ENCODE measurements around the gene ACTMAP.
A peak's percentile ranks its signal among the peaks of the same experiment; 100 is the strongest.

The ACTMAP gene

DNA sequence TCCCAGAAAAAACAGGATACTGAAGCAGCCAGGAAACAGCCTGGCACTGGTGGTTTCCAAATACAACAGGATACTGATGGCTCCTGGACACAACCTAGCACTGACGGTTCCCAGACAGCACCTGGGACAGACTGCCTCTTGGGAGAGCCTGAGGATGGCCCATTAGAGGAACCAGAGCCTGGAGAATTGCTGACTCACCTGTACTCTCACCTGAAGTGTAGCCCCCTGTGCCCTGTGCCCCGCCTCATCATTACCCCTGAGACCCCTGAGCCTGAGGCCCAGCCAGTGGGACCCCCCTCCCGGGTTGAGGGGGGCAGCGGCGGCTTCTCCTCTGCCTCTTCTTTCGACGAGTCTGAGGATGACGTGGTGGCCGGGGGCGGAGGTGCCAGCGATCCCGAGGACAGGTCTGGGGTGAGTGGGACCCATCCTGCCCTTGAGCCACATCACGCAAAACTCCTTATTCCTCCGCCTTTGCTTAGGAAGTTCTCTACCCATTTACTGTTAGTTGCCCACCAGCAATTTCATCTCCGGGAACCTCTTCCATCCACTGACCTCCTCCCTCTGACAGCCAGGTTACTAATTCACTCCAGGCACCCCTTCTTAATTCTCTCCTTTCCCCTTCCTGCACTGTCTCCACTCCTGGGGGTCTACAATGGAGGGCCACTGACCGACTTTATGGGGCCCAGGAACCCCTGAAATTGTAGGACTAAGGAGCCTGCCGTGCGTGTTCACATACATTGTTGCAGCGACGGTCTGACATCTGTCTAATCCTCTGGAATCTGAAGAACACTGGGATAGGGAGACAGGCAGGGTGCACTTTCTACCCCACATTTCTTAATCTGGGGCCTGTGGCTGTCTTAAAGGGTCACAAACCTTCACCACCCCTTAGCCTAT, 32.1 kb downstream of the ACTMAP start:
- no peak for DNase-seq (ENCODE audit: low spot score)

DNA sequence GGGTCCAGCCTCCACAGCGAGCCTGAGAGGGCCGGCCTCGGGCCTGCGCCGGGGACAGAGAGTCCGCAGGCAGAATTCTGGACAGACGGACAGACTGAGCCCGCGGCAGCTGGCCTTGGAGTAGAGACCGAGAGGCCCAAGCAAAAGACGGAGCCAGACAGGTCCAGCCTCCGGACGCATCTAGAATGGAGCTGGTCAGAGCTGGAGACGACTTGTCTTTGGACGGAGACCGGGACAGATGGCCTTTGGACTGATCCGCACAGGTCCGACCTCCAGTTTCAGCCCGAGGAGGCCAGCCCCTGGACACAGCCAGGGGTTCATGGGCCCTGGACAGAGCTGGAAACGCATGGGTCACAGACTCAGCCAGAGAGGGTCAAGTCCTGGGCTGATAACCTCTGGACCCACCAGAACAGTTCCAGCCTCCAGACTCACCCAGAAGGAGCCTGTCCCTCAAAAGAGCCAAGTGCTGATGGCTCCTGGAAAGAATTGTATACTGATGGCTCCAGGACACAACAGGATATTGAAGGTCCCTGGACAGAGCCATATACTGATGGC, 32.9 kb downstream of the ACTMAP start:
- DNase-seq (ENCODE audit: low spot score) = no peak

DNA sequence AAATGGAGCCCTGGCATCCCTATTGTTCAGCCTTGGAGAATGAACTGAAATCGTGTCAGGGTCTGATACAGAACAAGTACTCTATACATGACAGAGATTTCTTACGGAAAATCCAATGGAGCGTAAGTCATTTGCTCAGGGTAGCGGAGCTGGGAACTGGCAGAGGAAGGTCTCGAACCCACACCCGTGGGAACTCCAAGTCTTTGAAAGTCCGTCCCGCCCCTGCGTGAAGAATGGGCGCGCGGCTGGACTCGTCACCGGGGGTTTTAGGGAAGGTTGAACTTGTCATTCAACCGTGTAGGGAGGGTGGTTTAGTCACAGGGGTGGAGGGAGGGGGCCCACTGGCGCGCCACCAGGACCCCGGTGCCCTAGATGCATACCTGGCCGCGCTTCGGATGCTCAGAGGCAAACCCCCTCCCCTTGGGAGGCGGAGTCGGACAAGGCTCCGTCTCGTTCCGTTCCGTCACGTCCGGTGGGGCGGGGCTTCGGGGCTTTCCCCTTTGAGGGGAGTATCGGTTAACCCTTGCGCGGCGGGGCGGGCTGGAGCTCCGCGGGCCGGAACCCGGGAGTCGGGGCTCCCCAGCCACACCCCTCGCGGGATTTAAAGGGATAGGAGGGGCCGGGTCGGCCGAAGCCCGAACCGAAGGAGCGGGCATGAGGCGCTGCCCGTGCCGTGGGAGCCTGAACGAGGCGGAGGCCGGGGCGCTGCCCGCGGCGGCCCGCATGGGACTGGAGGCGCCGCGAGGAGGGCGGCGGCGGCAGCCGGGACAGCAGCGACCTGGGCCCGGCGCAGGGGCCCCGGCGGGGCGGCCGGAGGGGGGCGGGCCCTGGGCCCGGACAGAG, 33.6 kb downstream of the ACTMAP start, which contains the start of the genes COQ8B and ITPKC:
TSS of gene COQ8B (minus strand) at position 405 of the 843 bp plus-strand sequence. CDS start 2,254 bp downstream, outside the sequence.
TSS of gene ITPKC (plus strand) at position 631 of the 843 bp plus-strand sequence. CDS start at position 655, 24 bp downstream.
- DNase-seq (ENCODE audit: low spot score) = peak; percentile 96

DNA sequence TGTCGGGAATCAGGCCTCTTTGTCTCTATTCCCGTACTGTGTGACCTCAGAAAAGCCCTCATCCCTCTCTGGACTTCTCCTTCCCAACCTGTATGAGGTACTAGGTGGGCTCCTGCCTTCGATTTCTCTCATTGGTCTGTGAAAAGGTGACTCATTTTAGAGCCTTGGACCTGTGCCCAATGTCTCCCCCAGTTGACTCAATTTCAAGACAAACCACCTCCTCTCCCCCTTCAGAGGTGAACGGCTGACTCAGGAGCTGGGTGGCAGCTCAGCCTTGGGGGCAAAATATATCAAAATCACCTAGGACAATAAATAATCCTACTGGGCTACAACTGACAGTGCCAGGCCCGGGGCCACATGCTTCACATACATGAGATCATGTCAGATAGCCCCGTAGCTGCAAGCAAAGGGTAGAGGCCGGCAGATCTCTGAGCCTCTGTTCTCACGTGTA, 34.2 kb downstream of the ACTMAP start:
- peak; percentile 49 for DNase-seq (ENCODE audit: low spot score)

DNA sequence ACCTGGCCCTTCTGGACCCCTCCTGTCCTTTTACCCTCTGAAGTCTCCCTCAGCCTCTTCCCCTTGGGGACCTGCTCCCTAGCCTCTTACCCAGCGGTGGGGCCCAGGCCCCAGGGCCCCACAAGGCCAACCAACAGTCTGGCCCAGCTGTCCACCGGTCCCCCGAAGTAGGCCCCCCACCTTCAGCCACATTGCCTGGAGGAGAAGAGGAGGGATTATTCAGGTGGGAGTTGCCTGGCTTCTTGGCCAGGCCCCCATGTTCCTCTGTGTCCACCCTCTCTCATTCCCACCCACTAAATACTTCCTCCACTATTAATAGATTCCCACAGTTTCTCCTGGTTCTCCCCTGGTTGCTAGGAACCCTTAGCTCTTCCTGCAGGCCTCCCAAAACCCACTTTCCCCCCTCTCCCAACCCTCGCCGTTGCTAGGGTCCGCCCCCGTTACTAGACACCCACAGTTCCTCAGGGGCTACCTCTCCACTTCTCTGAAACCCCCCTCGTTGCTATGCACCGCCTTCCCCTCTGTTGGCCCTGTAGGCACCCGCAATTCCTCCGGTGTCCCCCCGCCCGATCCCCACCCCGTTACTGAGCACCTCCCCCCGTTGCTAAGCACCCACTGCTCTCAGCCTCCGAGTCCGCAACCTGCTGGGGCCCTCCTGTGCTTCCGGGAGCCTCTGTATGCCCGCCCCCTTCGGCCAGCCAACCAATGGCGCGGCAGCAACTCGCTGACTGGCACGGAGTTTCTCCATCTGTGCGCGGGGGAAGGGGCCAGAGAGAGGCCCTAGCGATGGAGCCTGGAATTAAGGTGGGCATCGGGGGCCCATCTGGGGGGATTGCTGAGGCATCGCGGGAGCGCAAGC, 35.6 kb downstream of the ACTMAP start:
- DNase-seq (ENCODE audit: low spot score) = peak; percentile 81

DNA sequence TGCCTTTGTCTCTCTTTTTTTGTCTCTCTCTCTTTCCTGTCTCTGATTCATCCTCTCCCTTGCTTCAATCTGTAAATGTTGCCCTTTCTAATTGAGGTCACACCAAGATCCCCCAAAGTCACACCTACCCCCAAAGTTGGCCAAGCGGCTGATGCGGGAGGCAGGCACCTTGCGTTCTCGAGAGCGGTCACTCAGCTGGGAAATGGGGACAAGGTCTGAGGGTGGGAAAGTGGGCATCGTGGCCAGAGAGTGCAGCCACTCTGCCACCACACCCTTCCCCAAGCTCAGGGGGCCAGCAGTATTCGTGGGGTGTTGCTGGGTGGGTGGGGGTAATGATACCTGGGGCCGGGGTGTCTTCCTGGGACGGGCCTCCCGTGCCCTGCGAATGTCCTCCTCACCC, 36.3 kb downstream of the ACTMAP start:
- no peak for DNase-seq (ENCODE audit: low spot score)

DNA sequence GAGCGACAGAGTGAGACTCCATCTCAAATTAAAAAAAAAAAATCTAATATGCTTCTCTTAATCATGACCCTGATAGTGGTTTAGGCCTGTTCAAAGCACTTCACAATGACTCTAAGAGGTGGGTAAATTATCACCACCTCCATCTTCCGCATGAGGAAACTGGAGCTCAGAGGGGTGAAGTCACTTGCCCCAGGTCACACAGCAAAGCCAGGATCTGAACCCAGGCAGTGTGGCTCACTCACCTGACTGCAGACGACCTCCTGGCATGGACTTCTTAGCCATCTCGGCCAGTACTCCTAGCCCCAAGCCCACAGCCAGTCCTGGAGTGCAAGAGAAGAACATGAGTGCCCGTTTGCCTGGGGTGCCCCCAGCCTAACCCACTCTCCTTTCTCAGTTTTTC, 40.5 kb downstream of the ACTMAP start:
- no peak for DNase-seq (ENCODE audit: low spot score)

DNA sequence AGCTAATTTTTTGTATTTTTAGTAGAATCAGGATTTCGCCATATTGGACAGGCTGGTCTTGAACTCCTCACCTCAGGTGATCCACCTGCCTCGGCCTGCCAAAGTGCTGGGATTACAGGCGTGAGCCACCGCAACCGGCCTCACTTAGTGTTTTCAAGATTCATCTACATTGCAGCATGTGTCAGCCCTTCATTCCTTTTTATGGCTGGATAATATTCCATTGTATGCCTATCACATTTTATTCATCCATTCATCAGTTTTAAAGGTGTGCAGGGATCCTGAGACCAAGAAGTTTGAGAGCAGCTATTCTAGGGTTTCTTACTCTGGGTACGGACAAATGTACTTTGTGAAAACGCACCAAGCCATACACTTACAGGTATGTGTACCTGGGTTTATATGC, 42.7 kb downstream of the ACTMAP start:
- DNase-seq (ENCODE audit: low spot score) = no peak

DNA sequence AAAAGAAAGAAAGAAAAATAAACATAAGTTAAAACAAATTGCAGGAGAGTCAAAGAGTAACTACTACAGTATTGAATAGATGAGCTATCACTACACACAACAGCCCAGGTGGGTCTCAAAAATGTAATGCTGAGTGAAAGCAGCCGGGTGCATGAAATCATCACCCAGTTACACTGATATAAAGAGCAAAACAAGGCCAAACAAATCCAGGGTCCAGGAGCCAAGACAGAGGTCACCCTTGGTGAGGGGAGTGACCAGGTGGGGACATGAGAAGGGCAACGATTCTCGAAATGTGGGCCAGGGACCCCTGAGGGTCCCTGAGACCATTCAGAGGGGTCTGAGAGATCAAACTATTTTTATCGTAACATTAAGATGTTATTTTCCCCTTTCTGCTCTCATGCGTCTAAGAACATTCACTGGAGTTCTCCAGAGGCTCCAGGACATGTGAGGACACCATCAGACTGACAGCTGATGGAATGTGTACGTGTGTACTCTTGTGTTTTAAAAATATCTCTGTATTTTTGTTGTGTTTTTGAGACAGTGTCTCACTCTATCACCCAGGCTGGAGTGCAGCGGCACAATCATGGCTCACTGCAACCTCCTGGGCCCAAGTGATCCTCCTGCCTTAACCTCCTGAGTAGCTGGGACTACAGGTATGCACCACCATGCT, 44.2 kb downstream of the ACTMAP start:
- DNase-seq (ENCODE audit: low spot score) = no peak

DNA sequence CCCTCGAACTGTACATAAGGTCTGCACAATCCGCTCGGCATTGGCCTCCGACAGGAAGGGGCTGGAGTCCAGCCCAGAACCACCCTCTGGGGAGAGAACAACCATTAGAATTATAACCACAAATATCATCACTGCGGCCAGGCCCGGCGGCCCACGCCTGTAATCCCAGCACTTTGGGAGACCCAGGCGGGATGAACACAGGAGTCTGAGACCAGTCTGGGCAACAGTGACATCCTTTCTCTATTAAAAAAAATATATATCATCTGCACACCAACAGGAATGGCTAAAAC, 45.0 kb downstream of the ACTMAP start:
- no peak for DNase-seq (ENCODE audit: low spot score)

DNA sequence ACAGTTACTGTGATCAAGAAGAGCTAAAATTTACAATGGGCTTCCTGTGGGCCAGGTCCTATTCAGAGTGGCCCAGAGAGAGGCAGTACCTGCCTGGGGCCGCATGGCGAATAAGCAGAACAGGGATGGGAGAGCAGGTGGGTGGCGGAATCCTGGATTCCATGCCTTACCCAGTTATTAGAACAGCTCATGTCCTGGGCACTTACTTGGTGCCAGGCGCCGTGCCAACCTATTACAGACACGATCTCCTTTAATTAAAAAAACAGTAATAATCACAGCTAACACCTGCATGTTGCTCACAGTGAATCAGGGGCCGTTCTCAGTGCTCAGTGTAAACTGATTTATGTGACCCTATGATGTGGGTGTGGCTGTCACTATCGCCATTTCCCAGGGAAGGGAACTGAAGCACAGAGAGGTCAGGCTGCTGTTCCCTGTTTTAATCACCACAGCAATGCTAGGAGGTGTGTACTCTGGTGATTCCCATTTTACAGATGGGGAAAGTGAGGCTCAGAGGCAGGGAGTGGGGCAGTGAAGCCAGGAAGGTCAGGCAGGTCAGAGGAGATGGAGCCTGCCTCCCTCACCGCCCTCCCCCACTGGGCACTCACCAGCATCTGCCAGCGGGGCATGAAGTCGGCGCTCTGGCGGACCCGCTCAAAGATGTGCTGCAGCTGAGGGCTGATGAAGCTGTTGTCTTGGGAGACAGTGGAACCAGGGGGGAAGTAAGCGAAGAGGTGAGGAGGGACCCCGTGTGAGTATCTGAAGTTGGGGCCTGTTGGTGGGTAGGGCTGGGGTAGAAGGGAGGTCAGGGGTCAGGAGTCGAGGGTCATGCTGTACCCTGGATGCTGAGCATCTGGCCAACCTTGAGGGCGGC, 45.6 kb downstream of the ACTMAP start:
- no peak for DNase-seq (ENCODE audit: low spot score)

DNA sequence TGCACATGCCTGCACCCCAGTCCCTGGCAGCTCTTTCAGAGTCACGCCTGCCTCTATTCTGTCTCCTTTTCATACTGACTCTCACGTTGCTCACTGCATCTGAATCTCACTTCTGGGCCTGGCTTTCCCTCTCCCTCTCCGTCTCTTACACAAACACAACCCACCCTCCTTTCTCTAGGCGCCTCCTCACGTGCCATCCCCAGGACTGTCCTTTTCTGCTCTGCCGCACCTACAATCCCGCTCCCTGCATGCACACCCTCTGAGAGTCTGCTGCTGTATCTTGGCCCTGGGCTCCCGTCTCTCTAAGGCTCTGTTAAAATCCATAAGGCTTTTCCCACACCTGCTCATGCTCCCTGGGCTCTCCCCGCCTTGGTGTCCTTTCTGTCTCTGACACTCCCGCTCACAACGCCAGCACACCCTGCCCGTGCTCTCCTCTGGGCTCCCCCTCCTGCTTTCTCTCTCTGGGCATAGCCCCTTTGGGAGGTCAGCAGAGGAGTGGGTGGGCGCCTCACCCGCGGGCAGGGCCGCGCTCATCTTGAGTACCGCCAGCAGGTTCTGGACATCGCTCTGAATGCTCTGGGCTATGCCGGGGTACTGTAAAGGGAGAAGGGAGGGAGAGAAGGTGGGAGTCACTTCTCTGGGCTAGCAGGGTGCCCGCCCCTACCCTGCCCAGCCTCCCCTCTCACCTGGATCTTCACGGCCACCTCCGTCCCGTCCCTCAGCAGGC, 47.1 kb downstream of the ACTMAP start:
- DNase-seq (ENCODE audit: low spot score) = no peak

DNA sequence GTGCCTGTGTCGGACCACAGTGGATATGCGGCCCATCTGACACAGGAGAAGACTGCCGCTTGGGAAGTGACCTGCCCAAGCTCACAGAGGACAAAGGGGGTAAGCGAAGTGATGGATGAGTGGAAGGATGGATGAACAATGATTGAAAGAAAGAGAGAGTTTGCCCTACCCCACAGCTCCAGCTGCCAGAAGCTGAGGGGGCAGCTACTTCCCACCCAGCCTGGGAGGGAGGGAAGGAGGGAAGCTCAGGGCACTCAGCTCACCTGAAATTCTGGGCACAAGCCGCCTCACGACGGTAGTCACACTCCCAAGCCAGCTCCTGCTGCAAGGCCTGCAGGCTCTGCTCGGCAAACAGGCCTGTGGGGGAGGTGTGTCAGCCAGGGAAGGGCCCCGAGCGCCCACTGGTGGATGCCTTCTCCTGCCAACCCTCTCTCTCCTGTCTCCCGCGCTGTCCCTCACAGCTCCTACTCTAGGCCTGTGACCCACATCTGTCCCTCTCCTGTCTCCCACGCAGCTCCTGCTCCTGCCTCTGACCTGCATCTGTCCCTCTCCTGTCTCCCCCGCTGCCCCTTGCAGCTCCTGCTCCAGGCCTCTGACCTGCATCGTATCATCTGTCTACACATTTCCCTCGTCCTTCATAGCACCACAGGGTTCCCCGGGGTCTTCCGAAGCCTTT, 47.8 kb downstream of the ACTMAP start:
- DNase-seq (ENCODE audit: low spot score) = no peak

DNA sequence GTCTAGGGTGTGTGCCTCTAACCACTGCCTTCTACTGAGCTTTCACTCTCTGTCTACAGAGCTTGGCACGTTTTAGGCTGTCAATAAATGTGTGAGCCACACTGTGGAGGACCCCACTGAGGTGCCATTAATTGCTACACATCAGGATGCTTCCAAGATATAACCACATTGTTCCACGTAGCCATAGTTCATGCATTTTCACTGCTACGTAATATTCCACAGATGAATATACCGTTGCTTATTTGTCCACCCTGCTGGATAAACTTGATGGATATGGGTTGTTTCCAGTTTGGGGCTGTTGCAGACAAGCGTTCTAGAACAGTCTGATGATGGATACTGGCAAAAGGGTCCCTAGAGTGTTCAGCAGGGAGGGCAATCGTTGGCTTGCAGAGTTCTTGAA, 48.5 kb downstream of the ACTMAP start:
- DNase-seq (ENCODE audit: low spot score) = no peak

DNA sequence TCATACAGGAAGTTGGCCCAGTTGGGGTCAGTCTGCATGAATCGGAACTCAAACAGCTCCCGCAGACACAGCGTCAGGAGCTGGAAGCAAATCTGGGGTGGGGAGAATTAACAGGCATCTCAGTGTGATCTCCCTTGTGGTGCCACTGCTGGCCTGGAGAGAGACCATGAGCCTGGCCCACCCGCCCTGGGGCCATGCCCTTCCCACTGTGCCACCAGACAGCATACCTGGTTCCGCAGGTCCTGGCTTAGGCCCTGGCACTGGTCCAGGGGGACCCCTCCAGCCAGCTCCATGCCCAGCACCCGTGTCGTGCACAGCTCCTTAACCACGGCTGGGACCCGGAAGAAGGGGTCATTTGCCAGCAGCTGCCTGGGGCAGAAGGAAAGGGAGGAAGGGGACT, 50.2 kb downstream of the ACTMAP start:
- no peak for DNase-seq (ENCODE audit: low spot score)

DNA sequence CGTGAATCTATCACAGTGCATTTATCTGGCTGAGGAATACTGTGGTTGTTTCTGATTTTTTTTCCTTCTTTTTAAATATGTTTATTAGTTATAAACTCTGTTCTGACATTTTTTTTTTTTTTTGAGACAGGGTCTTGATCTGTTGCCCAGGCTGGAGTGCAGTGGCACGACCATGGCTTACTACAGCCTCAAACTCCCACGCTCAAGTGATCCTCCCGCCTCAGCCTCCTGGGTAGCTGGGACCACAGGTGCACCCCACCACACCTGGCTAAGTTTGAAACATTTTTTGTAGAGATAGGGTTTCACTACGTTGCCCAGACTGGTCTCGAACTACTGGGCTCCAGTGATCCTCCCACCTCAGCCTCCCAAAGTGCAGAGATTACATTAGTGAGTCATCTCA, 53.3 kb downstream of the ACTMAP start:
- no peak for DNase-seq (ENCODE audit: low spot score)

DNA sequence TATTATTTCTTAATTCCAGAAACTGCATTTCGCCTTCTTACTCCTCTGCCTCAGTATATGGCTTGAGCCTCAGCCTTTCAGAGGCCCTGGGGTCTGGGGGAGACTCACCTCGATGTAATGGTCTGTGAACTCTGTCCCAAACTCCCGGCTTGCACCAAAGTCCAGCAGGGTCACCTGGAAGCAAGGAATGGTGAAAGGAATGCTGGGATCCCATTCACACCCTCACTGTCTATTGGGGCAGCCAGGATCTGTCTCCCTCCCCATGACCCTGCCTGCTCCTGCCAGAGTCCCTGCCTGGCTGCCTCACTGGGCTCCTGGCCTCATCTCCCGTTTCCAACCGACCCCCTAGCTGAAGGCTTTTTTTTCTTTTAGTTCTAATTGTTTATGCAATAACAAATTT, 54.4 kb downstream of the ACTMAP start:
- no peak for DNase-seq (ENCODE audit: low spot score)

DNA sequence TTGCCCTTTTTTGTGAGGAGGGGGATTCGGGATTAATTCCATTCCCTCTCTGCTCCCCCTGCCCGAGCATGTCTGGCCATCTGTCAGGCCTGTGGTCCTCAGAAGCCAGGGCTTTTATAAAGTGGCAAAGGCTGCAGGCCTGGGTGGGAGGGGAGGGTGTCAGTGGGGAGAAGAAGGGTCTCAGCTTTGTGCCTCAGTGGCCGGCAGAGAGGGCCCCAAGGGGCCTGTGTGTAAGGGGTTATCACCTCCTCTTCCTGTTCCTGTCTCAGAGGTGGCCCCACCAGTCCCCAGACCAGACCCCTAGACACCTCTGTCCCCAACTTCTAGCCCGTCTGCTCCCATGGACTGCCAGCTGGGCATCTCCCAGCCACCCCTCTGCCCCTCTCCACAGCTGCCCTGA, 56.4 kb downstream of the ACTMAP start:
- no peak for DNase-seq (ENCODE audit: low spot score)

All from COLO829 (cell line).